PC-3 (cell line): Measurements from ENCODE around the gene LRRC37B.

Experiments
- EZH2phosphoT487 ChIP-seq: fragments of 300-600 bp; sonication (generic); IDR thresholded peaks from 2 replicates; pipeline ENCODE4 v1.6.1; 2018; ENCODE audit warnings: mild to moderate bottlenecking, antibody characterized with exemption, low read length, borderline replicate concordance
- TF ChIP-seq, protein P1 (sequence below): fragments of 300-600 bp; sonication (generic); conservative IDR thresholded peaks from 2 replicates; pipeline ENCODE4 v1.5.1; 2017; ENCODE audit warnings: antibody characterized with exemption, low read depth, mild to moderate bottlenecking, low read length

- TF ChIP-seq, protein P1, sequence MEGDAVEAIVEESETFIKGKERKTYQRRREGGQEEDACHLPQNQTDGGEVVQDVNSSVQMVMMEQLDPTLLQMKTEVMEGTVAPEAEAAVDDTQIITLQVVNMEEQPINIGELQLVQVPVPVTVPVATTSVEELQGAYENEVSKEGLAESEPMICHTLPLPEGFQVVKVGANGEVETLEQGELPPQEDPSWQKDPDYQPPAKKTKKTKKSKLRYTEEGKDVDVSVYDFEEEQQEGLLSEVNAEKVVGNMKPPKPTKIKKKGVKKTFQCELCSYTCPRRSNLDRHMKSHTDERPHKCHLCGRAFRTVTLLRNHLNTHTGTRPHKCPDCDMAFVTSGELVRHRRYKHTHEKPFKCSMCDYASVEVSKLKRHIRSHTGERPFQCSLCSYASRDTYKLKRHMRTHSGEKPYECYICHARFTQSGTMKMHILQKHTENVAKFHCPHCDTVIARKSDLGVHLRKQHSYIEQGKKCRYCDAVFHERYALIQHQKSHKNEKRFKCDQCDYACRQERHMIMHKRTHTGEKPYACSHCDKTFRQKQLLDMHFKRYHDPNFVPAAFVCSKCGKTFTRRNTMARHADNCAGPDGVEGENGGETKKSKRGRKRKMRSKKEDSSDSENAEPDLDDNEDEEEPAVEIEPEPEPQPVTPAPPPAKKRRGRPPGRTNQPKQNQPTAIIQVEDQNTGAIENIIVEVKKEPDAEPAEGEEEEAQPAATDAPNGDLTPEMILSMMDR: no peak
- TF ChIP-seq EZH2phosphoT487: no peak
Measured at GRCh38 chr17:32102172-32102571, 95.0 kb downstream of the LRRC37B start.
